GM18867 (cell line): ENCODE results near the gene ADAMTS5.

Experiments
- ATAC-seq: cut with Tn5 transposase; IDR thresholded peaks from one replicate; pipeline ENCODE4 v1.9.1; 2021; ENCODE audit warnings: mild to moderate bottlenecking, moderate library complexity; ENCODE audit not compliant: unreplicated experiment

Gene ADAMTS5

GRCh38 chr21:26967062-26967913 is at the start of gene ADAMTS5:
ADAMTS5 (minus strand) TSS chr21:26967088; CDS start chr21:26966391, 697 bp downstream.
- ATAC-seq = no peak

- no peak for ATAC-seq
Measured at GRCh38 chr21:27001526-27001925, 34.6 kb upstream of the ADAMTS5 start.

GRCh38 chr21:26983576-26983975 is 16.7 kb upstream of the ADAMTS5 start:
- no peak for ATAC-seq

GRCh38 chr21:26982767-26983166 is 15.9 kb upstream of the ADAMTS5 start:
- no peak for ATAC-seq

GRCh38 chr21:26977746-26978145 is 10.9 kb upstream of the ADAMTS5 start:
- no peak for ATAC-seq

GRCh38 chr21:26973226-26973625 is 6.3 kb upstream of the ADAMTS5 start:
- ATAC-seq = no peak

GRCh38 chr21:26972192-26972591 is 5.3 kb upstream of the ADAMTS5 start:
- no peak for ATAC-seq

GRCh38 chr21:26969971-26970725 is 3.3 kb upstream of the ADAMTS5 start:
- no peak for ATAC-seq

- ATAC-seq = no peak
Measured at GRCh38 chr21:26966649-26967061, 233 bp downstream of the ADAMTS5 start.

- no peak for ATAC-seq
Measured at GRCh38 chr21:26965907-26966581, 844 bp downstream of the ADAMTS5 start.

GRCh38 chr21:26965040-26965906 is 1.6 kb downstream of the ADAMTS5 start:
- no peak for ATAC-seq

GRCh38 chr21:26964170-26964778 is 2.6 kb downstream of the ADAMTS5 start:
- ATAC-seq = no peak

- no peak for ATAC-seq
Measured at GRCh38 chr21:26962621-26963181, 4.2 kb downstream of the ADAMTS5 start.

GRCh38 chr21:26961698-26962097 is 5.2 kb downstream of the ADAMTS5 start:
- no peak for ATAC-seq

- ATAC-seq = no peak
Measured at GRCh38 chr21:26958788-26959187, 8.1 kb downstream of the ADAMTS5 start.

GRCh38 chr21:26956813-26957212 is 10.1 kb downstream of the ADAMTS5 start:
- ATAC-seq = no peak

- no peak for ATAC-seq
Measured at GRCh38 chr21:26956216-26956615, 10.7 kb downstream of the ADAMTS5 start.

GRCh38 chr21:26954662-26955121 is 12.2 kb downstream of the ADAMTS5 start:
- no peak for ATAC-seq

- no peak for ATAC-seq
Measured at GRCh38 chr21:26952374-26953066, 14.4 kb downstream of the ADAMTS5 start.
